Lower leg skin (tissue), 3 donors: ENCODE measurements around the gene CTTN.

Experiments used
- POLR2A ChIP-seq, 2 donors: fragments of 450-650 bp; IDR thresholded peaks; one replicate each; pipeline ENCODE4 v1.6.1; 2016 to 2017; ENCODE audit warnings: antibody characterized with exemption in 2 of 2, mild to moderate bottlenecking in 1 of 2, moderate library complexity in 1 of 2
- TF ChIP-seq, protein P1 (sequence below), 3 donors: fragments of 450-650 bp; IDR thresholded peaks; one replicate each; pipeline ENCODE4 v1.5.1; 2016; ENCODE audit warnings: antibody characterized with exemption in 3 of 3, mild to moderate bottlenecking in 3 of 3, moderate library complexity in 2 of 3

DNA sequence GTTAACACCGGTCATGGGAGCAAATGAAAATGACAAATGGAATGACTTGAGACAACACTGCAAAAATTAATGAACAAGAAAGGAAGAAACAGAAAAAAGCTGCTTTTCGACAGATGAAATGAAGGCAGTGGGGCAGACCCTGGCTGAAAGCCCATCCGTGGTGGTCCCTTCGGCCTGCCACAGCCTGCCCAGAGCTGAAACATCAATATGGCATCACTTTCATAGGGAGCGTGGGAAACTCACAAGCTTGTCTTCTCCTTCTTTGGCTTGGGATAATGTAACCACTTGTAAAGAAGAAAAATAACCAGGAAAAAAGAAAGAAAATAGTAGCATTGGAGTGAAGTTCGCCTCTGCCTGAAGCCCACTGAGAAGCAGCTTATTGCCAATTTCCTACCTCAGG lies 78.8 kb downstream of the CTTN start:
- no peak for TF ChIP-seq POLR2A (IDR thresholded peaks at IDR 0.05)
- TF ChIP-seq, protein P1, sequence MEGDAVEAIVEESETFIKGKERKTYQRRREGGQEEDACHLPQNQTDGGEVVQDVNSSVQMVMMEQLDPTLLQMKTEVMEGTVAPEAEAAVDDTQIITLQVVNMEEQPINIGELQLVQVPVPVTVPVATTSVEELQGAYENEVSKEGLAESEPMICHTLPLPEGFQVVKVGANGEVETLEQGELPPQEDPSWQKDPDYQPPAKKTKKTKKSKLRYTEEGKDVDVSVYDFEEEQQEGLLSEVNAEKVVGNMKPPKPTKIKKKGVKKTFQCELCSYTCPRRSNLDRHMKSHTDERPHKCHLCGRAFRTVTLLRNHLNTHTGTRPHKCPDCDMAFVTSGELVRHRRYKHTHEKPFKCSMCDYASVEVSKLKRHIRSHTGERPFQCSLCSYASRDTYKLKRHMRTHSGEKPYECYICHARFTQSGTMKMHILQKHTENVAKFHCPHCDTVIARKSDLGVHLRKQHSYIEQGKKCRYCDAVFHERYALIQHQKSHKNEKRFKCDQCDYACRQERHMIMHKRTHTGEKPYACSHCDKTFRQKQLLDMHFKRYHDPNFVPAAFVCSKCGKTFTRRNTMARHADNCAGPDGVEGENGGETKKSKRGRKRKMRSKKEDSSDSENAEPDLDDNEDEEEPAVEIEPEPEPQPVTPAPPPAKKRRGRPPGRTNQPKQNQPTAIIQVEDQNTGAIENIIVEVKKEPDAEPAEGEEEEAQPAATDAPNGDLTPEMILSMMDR (IDR thresholded peaks at IDR 0.05) = no peak
